Measurements from ENCODE around the gene GDPD4.

The GDPD4 gene

GRCh38 chr11:77236901-77237300 is 64.6 kb downstream of the GDPD4 start:
- no peak for FAIRE-seq

- FAIRE-seq, result no peak
These were observed 68.5 kb downstream of the GDPD4 start for GRCh38 chr11:77233011-77233410.

- no peak for FAIRE-seq
These were observed 69.2 kb downstream of the GDPD4 start for GRCh38 chr11:77232242-77232641.

- FAIRE-seq, result no peak
These were observed 69.7 kb downstream of the GDPD4 start for GRCh38 chr11:77231800-77232199.

GRCh38 chr11:77230878-77231605 is 70.4 kb downstream of the GDPD4 start:
- no peak for FAIRE-seq

- FAIRE-seq, result no peak
These were observed 77.7 kb downstream of the GDPD4 start for GRCh38 chr11:77223797-77224196.

GRCh38 chr11:77217156-77217555 is 84.3 kb downstream of the GDPD4 start:
- FAIRE-seq, result no peak

- no peak for FAIRE-seq
These were observed 86.4 kb downstream of the GDPD4 start for GRCh38 chr11:77215106-77215505.

GRCh38 chr11:77214557-77214956 is 86.9 kb downstream of the GDPD4 start:
- no peak for FAIRE-seq

GRCh38 chr11:77213589-77214428 is 87.7 kb downstream of the GDPD4 start:
- no peak for FAIRE-seq

GRCh38 chr11:77213029-77213579 is 88.4 kb downstream of the GDPD4 start:
- FAIRE-seq, result no peak

- FAIRE-seq, result no peak
These were observed 89.0 kb downstream of the GDPD4 start for GRCh38 chr11:77212314-77213007.

- FAIRE-seq, result no peak
These were observed 89.8 kb downstream of the GDPD4 start for GRCh38 chr11:77211594-77212251.

- no peak for FAIRE-seq
These were observed 90.4 kb downstream of the GDPD4 start for GRCh38 chr11:77211040-77211451.

- FAIRE-seq, result no peak
These were observed 91.8 kb downstream of the GDPD4 start for GRCh38 chr11:77209663-77210062.

GRCh38 chr11:77208535-77208934 is 93.0 kb downstream of the GDPD4 start:
- no peak for FAIRE-seq

- FAIRE-seq, result no peak
These were observed 93.7 kb downstream of the GDPD4 start for GRCh38 chr11:77207618-77208313.

- FAIRE-seq, result no peak
These were observed 94.4 kb downstream of the GDPD4 start for GRCh38 chr11:77207019-77207485.

- no peak for FAIRE-seq
These were observed 95.0 kb downstream of the GDPD4 start for GRCh38 chr11:77206264-77207018.

- FAIRE-seq, result no peak
These were observed 95.8 kb downstream of the GDPD4 start for GRCh38 chr11:77205467-77206263.
